Measurements from ENCODE around the gene TMEM185B.
A peak's percentile ranks its signal among the peaks of the same experiment; 100 is the strongest.
"Not testable (repeated sequence)": the region's sequence is repeated elsewhere in the genome, so short reads cannot be mapped to it uniquely, and the experiment has no call there.

Gene TMEM185B

GRCh38 chr2:120204945-120205670 lies 18.1 kb downstream of the TMEM185B start:
- no peak for DNase-seq

DNA sequence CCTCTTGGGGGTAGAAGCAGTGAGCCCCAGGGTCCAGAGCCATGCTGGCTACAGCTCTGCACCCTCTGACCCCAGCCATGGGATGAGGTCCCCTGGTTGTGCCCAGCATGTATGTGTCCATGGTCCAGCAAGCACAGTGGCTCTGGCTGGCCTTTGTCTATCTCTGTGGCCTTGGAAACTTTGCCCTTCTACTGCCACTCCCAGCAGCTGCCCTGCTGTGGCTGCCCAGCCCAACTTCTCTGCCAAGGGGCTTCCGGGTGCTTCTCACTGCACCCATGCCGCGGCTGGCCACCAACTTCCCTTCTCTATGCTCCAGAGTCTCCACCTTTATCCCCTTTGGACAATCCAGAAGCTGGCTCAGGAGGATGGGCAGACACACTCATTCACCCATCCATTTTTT lies 18.8 kb downstream of the TMEM185B start:
- DNase-seq, result no peak

- no peak for DNase-seq
These were observed 19.2 kb downstream of the TMEM185B start for GRCh38 chr2:120204022-120204405.

DNA sequence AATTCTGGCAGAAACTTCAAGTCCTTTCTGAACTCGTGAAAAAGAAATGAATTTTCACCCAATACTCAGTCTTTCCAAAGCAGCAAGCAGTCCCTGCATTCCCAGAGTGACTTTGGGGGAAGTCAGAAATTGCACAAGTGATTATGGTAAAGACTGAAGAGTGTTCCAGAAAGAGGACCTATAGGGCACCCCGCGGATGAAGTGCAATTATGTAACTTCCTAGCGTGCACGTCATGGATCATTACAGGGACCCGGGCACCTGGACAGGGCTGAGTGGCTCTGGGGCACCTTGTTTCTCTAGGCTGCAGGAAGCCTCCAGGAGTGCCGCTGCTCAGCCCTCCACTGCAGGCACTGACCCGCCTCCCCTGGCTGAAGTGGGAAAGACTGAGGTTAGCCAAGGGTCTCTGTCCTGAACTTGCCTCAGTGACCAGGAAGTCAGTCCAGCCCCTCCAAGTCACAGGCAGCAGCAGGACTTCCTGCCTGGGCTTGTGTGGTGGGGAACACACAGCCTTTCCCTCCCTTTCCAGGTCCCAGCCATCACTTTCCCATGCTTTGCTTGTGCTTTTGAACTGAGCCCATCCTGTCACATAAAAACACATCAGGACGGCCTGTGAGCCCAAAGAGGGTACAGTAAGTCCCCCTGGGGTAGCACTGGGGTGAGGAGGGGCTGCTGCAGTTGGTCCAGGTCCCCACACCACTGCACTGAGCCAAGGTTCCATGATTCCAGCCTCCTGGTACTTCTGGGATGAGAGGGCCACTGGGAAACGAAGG lies 19.8 kb downstream of the TMEM185B start:
- DNase-seq, result no peak

DNA sequence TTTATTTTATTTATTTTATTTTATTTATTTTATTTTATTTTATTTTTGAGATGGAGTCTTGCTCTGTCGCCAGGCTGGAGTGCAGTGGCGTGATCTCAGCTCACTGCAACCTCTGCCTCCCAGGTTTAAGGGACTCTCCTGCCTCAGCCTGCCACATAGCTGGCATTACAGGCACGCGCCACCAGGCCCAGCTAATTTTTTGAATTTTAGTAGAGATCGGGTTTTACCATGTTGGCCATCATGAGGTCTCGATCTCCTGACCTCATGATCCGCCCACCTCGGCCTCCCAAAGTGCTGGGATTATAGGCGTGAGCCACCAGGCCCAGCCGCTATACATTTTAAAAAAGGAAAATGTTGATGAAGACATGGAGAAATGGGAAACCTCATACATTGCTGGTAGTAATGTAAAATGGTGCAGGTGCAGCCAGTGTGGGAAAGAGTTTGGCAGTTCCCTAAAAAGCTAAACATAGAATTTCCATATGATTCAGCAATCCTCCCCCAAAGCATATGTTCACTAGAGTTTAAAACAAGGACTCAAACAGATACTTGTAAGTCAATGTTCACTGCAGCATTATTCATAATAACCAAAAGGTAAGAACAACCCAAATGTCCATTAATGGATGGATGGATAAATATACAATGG lies 23.3 kb downstream of the TMEM185B start:
- DNase-seq, result not testable (repeated sequence)

- no peak for DNase-seq
These were observed 27.6 kb downstream of the TMEM185B start for GRCh38 chr2:120195553-120195952.

GRCh38 chr2:120192280-120192679 lies 30.9 kb downstream of the TMEM185B start:
- no peak for DNase-seq

DNA sequence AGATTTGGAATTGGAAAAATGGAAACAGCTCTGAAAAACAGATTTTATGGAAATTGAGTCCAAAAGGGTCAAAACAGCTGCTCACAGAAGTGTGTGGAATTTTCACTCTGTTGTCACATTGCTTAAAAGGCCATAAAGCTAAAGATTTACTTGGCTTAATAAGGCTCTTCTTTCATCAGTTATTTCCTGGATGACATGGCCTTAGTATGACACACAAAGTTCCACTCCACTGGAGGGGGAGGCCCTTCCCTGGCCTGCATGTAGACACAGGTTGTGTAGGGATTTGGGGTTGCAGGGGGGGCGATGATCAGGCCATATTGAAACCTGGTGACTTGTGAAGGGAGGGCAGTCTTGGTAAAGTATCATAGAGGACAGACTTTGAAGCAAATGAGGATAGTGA lies 34.0 kb downstream of the TMEM185B start:
- no peak for DNase-seq

GRCh38 chr2:120182019-120182560 lies 41.1 kb downstream of the TMEM185B start:
- no peak for DNase-seq

DNA sequence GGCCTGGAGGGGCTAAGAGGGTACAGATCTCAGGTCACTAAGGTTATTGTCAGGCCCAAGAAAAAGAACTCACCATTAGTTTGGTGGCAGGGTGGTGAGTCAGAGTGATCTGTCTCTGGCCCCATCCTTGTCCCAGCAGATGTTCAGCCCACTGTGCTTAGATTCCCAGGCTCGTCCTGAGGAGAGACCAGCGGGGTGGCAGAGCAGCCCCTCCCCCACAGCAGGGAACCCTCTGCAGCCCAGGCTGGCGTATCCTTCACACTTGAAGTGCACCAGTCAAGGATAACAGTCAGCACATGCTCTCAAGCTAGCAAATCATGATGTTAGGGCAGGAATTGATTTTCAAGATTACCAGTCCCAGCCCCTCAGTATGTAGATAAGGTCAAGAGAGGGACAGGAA lies 43.1 kb downstream of the TMEM185B start:
- no peak for DNase-seq

DNA sequence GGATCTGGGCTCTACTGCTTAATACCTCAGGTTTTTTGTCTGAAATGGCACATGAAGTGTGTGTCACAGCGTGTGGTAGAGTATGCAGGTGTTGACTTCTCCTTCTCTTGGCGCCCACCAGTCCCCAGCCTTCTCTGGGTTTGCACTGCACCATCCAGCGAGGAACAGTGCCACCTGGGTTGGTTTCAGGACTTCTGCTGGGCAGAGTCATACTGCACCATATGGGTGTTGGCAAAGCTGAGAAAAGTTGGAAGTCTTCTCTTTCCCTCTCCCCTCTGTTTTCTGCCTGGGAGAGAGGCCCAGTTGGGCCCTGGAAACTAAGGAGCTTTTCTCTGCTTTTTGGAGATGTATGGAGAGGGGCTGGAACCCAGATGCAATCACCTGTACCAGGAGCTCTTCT lies 43.8 kb downstream of the TMEM185B start:
- no peak for DNase-seq

- DNase-seq, result no peak
These were observed 45.2 kb downstream of the TMEM185B start for GRCh38 chr2:120177973-120178372.

DNA sequence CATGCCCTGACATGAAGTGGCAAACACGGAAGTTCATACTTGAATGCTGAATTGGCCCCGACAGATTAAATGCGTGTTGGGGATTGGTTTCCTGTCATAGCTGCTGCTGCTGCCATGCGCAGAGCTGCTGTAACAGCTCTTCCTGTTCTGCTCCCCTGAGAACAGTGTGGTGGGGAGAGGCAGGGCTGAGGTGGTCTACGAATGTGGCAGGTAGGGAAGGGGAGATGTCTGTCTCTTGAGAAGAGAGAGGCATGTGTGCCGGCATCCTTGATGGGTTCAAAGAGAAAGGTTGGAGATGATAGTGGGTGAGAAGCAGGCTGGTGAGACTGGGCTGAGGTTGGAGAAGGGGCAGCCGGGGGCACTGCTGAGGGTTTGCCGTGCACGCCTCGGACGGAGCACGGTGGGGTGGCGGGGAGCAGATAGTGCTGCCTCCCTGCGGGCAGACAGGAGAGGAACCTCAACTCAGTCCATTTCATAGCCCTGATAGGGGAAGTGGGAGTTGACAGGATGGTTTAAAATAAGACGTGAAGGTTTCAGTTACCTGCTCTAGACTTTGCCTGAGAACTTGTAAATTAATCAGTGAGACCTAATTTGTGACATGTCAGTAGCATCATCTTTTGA lies 46.1 kb downstream of the TMEM185B start:
- DNase-seq, result peak; percentile 85

DNA sequence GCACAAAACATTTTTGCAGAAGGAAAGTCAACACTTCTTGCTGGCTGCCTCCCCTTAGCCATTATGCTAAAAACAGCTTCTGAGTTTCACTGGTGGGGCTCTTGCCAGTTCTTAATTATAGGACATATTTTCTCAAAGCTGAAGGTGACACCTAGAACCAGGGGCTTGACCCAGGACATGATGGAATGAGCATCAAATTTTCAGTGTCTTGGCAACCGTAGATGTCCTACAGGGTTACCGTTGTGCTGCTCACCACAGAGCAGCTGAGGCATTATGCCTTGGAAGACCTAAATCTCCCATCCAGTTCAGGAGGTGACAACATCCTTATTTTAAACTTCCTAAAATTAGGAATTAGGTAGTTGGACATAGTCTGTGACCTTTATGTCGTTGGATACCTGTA lies 46.7 kb downstream of the TMEM185B start:
- DNase-seq, result no peak

DNA sequence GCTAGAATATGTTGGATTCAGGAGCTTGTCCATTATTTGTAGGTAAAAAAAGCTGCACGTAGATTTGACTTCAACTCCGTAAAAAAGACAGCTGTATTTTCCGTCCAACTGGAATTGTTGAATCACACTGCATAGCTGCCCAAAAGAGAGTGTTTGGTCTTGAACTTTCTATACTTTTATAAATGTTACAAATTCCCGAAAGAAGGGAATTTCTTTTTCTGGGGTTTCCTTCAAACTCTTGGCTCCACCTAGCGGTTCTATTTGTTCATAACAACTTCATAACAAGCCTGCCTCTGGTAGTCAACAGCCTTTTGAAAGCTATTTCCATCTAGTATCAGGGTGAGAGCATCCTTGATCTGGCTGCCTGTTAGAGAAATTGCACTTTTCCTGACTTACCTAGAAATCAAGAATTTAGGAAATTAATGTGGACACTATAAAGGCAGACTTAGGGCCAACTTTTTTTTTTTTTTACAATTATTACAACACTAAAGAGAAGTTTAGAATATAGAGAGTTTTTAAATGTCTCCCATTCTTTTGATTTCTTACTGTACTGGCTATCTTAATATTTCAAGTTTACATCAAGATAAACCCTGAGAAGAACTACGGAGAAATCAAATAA lies 48.1 kb downstream of the TMEM185B start:
- DNase-seq, result peak; percentile 83

Data from hematopoietic multipotent progenitor cell treated with erythropoietin and hydrocortisone succinate and interleukin-3 and kit ligand, for 6 days (in vitro differentiated cells).